Cardiac fibroblast (primary cell): Measurements from ENCODE around the gene SRPRB.

Experiments used
- DNase-seq, 2 donors: peaks; one replicate each; pipeline versions ENCODE4 v3.0.0 to v3.0.0-alpha.2; 2010; ENCODE audit warnings: low read depth in 2 of 2
- H3K4me3 ChIP-seq, 2 donors: replicated peaks in 1 of 2; 1 replicate in 1 of 2; 2 replicates in 1 of 2; pipeline ENCODE4 v1.5.1; 2011; ENCODE audit warnings: low read depth in 2 of 2, low read length in 2 of 2, mild to moderate bottlenecking in 2 of 2, moderate library complexity in 1 of 2
- TF ChIP-seq, protein P1 (sequence below): IDR thresholded peaks from one replicate; pipeline ENCODE4 v1.5.1; 2011; ENCODE audit warnings: low read depth, mild to moderate bottlenecking, low read length, inconsistent platforms

The SRPRB gene

DNA sequence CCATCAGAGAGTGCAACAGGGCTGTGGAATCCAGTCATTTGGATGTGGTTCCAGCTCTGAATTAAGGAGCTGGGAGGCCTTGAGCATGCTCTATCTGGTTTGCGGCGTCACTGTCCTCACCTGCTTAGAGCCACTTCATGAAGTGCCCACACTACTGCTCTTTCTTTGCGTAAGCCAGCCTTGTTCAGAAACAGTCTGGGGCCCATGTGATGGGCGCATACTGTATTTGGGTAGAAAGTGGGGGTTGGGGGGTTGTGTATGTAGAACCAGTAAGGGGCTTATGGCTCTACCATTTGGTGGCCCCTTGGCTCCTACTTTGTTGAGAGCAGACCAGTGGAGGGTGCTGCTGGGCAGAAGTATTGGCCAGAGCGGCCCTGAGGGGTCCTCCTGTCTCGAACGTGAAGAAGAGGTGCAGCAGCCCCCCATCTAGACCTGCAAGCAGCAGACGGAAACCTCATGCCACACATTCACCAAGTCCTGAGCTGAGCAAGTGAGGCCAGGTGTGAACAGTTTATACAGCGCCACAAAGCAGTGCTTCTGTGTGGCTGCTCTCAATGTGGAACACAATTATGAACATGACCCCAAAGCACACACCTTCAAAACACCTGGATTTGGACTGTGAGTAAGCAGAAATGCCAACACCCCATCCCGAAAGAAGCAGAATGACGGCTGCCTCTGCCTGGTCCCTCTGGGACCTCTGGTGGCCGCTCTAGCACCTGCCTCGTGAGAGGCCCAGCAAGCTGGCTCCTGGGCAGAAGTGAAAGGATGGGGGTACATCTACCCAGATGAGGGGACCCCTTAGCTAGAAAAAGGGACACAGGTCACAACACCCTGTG lies 26.6 kb downstream of the SRPRB start:
- no peak for DNase-seq
- no peak overlapping the region for H3K4me3 ChIP-seq
- TF ChIP-seq, protein P1, sequence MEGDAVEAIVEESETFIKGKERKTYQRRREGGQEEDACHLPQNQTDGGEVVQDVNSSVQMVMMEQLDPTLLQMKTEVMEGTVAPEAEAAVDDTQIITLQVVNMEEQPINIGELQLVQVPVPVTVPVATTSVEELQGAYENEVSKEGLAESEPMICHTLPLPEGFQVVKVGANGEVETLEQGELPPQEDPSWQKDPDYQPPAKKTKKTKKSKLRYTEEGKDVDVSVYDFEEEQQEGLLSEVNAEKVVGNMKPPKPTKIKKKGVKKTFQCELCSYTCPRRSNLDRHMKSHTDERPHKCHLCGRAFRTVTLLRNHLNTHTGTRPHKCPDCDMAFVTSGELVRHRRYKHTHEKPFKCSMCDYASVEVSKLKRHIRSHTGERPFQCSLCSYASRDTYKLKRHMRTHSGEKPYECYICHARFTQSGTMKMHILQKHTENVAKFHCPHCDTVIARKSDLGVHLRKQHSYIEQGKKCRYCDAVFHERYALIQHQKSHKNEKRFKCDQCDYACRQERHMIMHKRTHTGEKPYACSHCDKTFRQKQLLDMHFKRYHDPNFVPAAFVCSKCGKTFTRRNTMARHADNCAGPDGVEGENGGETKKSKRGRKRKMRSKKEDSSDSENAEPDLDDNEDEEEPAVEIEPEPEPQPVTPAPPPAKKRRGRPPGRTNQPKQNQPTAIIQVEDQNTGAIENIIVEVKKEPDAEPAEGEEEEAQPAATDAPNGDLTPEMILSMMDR: no peak

DNA sequence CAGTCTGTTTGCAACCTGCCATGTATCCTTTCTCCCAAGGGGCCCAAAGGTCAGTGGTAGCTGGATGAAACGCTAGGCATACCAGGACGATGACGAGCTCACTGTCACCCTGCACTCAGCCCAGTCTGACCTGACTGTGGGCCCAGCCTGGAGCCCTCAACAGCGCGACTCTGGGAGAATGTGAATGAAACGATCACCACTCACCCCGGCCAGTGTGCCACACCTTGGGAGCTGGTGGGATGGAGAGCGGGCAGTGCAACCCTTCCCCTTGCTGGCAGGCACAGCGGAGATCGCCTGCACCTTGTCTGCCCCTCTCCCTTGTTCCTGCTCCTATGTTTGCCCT lies 27.2 kb downstream of the SRPRB start:
- H3K4me3 ChIP-seq: no peak overlapping the region
- no peak for DNase-seq
- TF ChIP-seq, protein P1: no peak

DNA sequence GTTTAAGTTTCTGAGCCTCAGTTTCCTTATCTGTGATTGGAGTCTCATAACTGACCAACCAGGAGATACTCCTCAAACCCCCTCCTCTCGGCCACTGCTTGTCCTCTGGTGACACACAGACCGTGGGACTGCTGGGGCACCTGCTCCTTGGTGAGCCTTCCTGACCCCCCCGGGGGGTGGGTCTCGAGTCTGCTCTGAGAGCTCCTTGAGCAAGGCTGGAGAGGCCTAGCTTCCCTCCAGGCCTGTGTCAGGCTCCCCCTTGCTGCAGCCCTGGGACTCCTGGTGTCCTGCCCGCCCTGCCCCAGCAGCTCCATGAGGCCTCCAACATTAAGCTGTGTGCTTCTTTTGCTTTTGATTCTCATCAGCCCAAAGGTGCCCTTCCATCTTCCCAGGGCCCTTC lies 27.7 kb downstream of the SRPRB start:
- TF ChIP-seq, protein P1: no peak
- no peak overlapping the region for H3K4me3 ChIP-seq
- no peak for DNase-seq

DNA sequence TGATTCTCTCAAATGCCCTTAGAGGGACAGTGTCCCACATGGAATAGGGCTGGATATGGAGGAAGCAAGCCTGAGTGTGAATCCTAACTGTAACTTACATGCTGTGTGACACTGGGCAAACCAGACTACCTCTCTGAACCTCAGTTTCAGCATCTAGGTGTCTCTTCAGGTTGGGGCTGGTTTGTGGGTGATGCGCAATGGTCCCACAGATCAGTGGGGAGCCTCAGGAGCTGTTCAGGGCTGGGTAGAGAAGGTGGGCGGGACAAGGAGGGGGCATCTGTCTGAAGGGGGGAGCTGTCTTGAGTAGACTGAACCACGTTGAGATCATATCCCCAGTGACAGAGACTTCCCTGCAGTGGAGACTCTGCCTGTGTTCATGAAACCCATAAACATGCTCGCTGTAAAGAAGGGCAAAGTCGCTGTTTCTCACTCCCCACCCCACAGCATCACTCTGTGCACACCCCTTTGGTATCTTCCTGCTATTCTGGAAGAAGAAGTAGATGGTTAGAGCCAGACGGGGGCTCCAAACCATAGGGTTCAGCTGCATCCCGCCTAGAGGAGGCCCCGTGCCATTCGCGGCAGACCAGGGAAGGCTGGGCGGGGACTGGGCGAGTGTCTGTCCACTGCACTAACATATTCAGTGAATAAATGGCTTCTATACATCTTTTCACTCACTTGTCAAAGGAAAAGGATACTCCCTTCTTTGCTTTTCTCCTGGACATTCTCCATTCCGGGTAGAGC lies 28.4 kb downstream of the SRPRB start:
- H3K4me3 ChIP-seq: no peak overlapping the region
- TF ChIP-seq, protein P1: no peak
- DNase-seq: no peak

DNA sequence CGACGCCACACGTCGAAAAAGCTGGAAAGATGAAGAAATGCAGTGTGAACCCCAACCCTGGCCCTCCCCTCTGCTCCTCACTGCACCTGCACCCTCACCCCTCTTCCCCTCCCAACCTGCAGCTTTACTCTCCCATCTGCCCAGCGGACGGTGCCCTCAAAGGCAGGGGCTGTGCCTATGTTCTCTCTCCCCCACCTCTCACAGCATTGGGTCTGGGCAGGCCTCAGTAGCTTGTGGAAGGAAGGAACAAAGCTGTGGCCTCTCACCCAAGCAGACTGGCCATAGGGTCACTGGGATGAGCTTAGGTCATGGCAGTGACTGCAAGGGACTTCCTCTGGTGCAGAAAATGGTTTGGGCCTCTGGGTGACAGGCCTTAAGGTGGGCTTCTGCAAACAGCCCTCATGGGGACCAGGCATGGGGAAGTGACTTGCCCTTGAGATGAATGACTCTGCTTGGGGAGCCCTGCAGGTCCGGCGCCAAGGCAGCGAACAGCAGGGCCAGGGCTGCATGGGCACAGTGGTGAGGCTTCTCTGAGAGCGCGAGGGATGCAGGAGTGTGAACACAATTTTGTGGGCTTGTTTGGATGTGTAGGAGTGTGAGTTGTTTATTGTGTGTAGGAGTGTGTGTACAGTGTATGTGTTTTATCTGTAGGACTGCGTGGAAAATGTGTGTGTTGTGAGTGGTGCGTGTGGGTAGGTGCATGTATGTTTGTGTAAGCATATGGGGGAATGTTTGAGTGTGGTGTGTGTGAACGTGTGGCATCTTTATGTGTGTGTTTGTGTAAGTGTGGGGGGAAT lies 29.2 kb downstream of the SRPRB start:
- no peak for DNase-seq
- H3K4me3 ChIP-seq: no peak overlapping the region
- TF ChIP-seq, protein P1: no peak

DNA sequence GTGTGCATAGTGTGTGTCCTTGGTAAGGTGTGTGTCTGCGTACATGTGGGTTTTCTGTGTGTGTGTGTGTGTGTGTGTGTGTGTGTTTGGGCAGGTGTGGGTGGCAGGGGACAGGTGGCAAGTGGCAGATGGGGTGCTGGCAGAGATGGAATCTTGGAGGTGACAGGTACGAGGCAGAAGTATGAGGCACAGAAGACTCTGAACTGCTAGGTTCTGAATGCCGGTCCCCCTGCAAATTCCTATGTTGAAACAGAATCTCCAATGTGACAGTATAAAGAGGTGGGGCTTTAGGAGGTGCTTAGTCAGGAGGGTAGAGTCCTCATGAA lies 29.8 kb downstream of the SRPRB start:
- TF ChIP-seq, protein P1: no peak
- no peak for DNase-seq

More for the DNA sequence above, 29.8 kb downstream of the SRPRB start:
- H3K4me3 ChIP-seq: no peak overlapping the region
